Muscle of arm (tissue), 12 donors: ENCODE measurements around the gene DUSP16. TPM values are rescaled to one million over a fixed set of nuclear protein-coding genes. Genes with fewer than 3 reads are reported as not detected.
"Not testable (repeated sequence)": the region's sequence is repeated elsewhere in the genome, so short reads cannot be mapped to it uniquely, and the experiment has no call there.

ENCODE experiments used
- DNase-seq: peaks from one replicate; pipeline ENCODE4 v3.0.0-alpha.2; 2013
- polyA plus RNA-seq, 12 donors: library from polyadenylated mRNA; unstranded; fragments of 120-200 nt; gene quantifications; one replicate each; pipeline ENCODE4 v1.2.1, GENCODE V29; 2013; ENCODE audit not compliant: insufficient read length in 12 of 12

DUSP16 gene
- polyA plus RNA-seq, 12 donors: 29.0 to 45.6 (median 34.4) TPM; not detected in 1

DNA sequence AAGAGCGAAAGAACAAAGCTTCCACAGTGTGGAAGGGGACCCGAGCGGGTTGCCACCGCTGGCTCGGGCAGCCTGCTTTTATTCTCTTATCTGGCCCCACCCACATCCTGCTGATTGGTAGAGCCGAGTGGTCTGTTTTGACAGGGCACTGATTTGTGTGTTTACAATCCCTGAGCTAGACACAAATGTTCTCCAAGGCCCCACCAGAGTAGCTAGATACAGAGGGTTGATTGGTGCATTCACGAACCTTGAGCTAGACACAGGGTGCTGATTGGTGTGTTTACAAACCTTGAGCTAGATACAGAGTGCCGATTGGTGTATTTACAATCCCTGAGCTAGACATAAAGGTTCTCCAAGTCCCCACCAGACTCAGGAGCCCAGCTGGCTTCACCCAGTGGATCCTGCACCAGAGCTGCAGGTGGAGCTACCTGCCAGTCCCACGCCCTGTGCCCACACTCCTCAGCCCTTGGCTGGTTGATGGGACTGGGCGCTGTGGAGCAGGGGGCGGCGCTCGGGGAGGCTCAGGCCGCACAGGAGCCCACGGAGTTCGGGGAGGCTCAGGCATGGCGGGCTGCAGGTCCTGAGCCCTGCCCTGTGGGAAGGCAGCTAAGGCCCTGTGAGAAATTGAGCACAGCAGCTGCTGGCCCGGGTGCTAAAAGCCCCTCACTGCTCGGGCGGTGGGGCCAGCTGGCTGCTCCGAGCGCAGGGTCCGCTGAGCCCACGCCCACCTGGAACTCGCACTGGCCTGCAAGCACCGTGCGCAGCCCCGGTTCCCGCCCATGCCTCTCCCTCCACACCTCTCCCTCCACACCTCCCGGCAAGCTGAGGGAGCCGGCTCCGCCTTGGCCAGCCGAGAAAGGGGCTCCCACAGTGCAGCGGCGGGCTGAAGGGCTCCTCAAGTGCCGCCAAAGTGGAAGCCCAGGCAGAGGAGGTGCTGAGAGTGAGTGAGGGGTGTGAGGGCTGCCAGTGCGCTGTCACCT, 90.4 kb downstream of the DUSP16 start:
- DNase-seq: not testable (repeated sequence)

DNA sequence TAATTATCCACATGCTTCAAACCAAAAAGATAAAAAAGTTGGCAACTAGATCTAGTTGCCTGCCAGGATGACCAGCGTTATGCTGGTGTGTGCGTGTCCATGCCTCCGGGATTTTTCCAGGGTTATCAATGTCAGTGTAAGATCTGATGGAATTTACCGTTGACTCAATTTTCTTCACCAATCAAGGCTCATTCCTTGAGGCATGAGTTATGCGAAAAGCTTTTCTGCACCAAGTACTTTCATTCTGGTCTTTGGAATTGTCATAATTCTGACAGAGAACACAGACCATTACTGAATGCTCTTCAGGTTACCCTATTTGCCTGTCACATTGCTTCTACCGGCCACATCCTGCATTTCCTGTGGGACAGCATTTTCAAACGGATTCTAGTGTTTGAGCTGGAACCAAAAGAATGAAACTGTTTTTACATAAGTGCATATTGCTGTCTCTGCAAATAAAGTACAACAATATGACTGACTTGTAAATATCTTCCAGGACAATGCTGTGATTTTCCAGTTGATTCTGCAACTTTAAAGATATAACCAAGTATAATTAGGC, 91.8 kb downstream of the DUSP16 start:
- no peak for DNase-seq

DNA sequence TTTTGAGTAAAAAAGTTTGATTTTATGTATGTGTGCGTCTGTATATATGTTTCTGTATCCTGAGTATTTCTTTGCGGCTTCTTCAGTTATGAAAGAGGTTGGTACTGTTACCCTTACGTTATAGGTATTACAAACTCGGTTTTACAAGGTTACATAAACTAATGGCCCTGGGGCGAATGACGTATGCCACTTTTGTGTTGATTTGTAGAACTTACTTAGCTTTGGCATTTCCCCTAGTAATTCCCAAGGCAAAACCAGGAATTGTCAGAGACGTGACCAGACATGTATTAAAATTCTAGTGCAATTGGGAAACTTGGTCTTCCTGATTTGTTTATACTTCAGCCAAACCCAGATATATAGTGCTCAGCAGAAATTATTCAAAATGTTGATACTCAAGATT, 93.3 kb downstream of the DUSP16 start:
- no peak for DNase-seq

- no peak for DNase-seq
Observed at GRCh38 chr12:12468575-12468974, 94.1 kb downstream of the DUSP16 start.

- no peak for DNase-seq
Observed at GRCh38 chr12:12467688-12468261, 94.9 kb downstream of the DUSP16 start.

- DNase-seq: no peak
Observed at GRCh38 chr12:12467264-12467663, 95.4 kb downstream of the DUSP16 start.

- DNase-seq: no peak
Observed at GRCh38 chr12:12466157-12466556, 96.5 kb downstream of the DUSP16 start.

GRCh38 chr12:12465522-12465921, 97.1 kb downstream of the DUSP16 start:
- DNase-seq: no peak

GRCh38 chr12:12461923-12462315, 100.7 kb downstream of the DUSP16 start:
- no peak for DNase-seq

DNA sequence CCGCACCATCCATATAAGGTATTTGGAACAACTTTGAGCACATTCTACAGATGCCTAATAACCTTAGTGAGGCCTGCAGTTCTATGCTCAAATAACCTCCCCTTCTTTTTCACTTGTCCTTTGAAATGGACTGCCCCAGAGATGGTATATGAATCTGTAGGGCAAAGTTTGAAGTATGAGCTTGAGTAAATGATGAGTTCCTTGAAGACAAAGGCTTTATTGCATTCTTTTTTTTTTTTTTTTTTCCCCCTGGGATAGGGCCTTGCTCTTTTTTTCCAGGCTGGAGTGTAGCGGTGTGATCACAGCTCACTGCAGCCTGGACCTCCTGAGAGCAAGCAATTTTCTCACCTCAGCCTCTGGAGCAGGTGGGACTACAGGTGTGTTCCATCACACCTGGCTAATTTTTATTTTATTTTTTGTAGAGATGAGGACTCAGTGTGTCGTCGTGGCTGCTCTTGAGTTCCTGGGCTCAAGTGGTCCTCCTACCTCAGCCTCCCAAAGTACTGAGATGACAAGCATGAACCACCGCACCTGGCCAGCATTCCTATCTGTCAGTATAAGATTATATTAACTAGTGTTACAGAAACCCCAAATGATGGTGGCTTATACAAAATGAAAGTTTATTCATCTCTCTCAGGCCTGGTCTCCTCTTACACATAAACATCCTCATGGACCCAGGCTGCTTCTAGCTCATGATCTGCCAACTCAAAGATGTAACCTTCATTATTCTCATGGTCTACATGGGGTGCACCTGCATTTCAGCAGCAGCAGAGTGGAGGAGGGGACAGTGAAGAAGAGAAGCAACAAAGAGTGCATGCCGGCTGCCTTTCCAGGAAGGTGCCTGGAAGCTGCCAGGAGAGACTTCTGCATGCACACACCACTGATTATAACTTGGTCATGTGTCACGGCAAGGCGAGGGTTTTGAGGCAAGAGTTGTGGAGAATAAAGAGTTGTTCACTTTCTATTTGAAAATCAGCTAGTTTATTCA, 101.4 kb downstream of the DUSP16 start:
- DNase-seq: no peak

- DNase-seq: no peak
Observed at GRCh38 chr12:12456637-12457036, 106.0 kb downstream of the DUSP16 start.

DNA sequence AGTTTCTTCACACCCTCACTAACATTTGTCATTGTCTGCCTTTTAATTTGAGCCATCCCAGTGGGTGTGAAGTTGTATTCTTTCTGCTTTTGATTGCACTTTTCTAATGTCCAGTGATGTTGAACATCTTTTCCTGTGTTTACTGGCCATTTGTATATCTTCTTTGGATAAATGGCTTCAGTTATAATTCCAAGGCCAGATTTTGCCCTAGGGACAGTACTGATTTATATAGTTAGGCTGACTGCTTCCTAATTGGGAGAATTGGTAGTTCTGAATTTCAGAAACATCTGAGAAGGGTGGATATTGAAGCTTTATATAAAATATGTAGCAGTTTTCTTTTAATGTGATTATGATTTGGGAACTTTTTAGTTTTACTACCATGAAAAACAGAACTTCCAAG, 108.3 kb downstream of the DUSP16 start:
- DNase-seq: no peak

- no peak for DNase-seq
Observed at GRCh38 chr12:12453635-12454034, 109.0 kb downstream of the DUSP16 start.

DNA sequence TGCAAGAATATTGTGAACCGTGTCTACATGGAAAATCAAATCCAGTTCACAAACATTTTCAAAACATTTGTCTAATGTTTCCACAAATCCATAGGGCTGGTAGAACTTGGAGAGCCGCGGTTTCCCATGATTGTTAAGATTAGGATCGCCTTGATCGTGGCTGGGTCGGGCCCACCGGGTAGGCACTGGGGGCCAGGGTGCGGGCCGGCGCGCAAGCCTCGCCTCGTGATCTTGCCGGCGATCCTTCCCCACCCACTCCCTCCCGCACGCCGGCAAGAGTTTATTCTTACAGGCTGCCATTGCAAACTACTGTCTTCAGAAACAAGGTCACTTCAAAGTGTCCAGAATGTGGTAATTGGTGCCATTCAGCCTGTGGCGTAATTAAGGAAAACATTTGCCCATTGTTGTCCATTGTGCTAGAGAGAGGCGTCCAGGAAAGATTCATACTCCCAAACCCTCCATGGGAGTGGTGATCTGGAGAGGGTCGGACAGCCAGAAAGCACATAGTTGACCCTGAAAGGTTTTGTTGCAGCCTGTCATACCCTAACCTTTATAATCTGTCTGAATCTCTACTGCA, 110.2 kb downstream of the DUSP16 start:
- DNase-seq: no peak

GRCh38 chr12:12451098-12451497, 111.6 kb downstream of the DUSP16 start:
- DNase-seq: no peak

GRCh38 chr12:12450043-12450471, 112.6 kb downstream of the DUSP16 start:
- no peak for DNase-seq

DNA sequence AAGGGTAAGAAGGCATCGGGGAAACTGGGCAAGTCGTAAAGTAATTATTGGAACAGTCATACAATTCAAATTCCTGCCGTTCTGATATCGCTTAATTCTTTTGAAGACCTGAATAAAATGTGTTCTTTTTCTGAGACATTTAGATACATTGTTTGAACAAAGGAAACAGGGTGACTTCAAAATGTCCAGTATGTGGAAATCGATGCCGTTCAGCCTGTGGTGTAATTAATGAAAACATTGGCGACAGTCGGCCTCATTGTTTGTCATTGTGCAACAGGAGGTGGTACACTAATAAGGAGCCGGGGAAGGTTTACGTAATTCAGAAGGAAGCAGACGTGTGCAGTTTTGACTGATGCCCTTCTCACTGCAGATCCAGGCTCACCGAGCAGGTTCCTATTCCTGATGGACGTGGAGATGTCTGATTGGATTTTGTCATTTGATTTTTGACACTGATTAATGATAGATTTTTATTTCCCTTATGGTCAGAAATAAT, 113.1 kb downstream of the DUSP16 start:
- no peak for DNase-seq

GRCh38 chr12:12447837-12448236, 114.8 kb downstream of the DUSP16 start:
- DNase-seq: no peak

GRCh38 chr12:12447236-12447635, 115.4 kb downstream of the DUSP16 start:
- no peak for DNase-seq

GRCh38 chr12:12446786-12447185, 115.9 kb downstream of the DUSP16 start:
- DNase-seq: no peak

DNA sequence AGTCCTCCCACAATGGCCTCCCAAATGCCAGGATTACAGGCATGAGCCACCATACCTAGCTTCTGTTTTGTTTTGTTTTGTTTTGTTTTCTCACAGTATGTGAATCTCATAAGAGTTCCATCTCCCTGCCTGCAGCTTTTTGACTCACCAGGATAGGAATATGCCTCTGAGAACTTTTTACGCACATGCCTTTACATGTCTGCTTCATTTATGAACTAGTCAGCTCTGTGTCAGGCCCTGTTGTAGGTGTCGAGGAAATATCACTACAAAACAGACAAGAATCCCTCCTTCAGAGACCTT, 116.8 kb downstream of the DUSP16 start:
- DNase-seq: no peak
